Hindlimb muscle (tissue), 1 donor: ENCODE results near the gene APBA1. TPM values are rescaled to one million over a fixed set of nuclear protein-coding genes. Genes with fewer than 3 reads are reported as not detected.

Experiments
- DNase-seq: peaks from one replicate; pipeline ENCODE4 v3.0.0-alpha.2; 2013
- polyA plus RNA-seq: library from polyadenylated mRNA; unstranded; fragments of 120-200 nt; gene quantifications from one replicate; pipeline ENCODE4 v1.2.1, GENCODE V29; 2013; ENCODE audit not compliant: insufficient read length

The APBA1 gene
- polyA plus RNA-seq, 1 donor: 6.0 TPM

GRCh38 chr9:69578026-69578425 is 94.1 kb downstream of the APBA1 start:
- DNase-seq: no peak

DNA sequence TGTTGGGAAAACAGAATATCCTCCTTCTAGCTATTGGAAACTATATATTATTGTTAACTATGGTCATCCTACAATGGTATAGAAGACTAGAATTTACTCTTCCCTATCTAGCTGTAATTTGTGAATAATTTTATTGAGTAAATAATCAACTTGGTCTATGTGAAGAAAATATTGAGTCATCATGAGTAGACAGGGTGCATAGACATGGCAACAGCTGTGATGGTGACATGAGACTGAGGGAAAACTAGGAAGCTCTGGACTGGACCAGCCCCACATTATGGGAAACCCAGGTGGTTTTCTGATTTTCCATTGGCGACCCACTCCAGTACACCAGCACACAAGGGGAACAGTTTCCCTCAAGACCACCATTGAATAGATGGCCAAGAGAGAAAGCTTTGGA is 95.0 kb downstream of the APBA1 start:
- no peak for DNase-seq

DNA sequence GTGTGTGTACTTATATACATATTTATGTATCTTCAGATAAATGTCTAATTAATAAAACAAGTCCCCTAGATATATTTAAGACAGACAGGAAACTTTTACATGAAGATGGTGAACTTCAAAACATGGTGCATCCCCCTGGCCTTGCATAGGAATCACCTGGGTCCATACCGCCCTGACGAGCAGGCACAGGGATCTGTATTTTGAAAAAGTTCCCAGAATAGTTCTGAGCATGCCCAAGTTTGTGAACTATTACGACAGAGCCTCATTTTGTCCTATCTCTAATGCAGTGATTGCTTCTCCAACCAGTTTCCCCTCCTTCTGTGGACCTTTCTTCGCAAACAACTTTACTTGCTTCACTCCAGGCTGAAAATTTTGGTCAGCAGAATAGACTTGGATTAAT is 98.1 kb downstream of the APBA1 start:
- DNase-seq: no peak

- DNase-seq: no peak
Observed at GRCh38 chr9:69573651-69574050, 98.5 kb downstream of the APBA1 start.

DNA sequence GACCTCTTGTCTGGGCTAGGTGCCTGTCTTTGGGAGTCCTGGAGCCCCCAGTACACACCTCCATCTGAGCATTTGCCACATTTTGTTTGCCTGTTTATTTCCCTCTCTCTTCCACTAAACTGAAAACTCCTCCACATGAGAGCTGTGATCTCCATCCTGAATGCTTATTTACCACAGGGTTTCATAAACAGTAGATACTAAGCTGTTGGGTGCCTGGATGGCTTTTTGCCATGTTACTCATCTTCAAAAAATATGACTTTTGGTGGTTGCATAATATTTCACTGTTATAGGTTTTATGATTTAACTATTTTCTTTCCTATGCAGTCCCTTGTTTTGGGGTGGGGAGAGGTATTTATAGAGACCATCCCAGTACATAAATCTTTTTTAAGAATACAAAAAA is 99.6 kb downstream of the APBA1 start:
- no peak for DNase-seq

DNA sequence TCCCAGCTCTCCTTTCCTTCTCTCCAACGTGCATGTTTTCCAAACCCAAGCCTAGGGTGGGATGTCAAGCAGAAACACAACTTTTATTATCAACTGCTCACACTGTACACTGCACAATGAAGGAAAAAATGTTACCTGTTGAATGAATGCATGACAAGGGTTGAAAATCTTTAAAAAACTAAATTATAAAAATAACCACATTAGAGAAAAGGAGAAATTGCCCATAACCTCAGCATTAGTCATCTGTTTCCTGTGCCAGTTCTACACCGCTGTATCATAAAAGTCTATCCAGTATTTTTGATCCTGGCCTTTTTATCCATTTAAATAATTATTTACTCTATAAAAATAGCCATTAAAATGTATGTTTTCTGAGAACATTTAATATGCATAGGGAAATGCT is 101.1 kb downstream of the APBA1 start:
- DNase-seq: no peak

- no peak for DNase-seq
Observed at GRCh38 chr9:69569738-69570451, 102.3 kb downstream of the APBA1 start.

- no peak for DNase-seq
Observed at GRCh38 chr9:69564557-69564956, 107.6 kb downstream of the APBA1 start.

GRCh38 chr9:69559126-69559525 is 113.0 kb downstream of the APBA1 start:
- no peak for DNase-seq

GRCh38 chr9:69556707-69557106 is 115.5 kb downstream of the APBA1 start:
- no peak for DNase-seq

DNA sequence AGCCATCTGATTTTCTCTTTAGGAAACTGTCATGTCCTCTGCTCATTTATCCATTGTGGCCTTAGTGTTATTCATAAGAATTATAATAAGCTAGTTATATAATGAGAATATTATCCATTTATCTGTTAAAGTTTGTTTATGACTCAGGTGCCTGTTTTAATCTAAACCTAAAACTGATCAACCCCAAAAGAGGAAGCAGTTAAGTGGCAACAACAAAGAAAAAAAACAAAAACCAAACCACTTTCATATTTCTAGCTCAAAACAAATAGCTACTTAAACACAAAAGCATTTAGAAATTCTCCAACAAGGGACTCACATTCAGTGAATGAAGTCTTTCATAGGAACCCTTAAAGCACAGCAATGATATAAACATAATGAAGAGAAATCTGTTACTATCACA is 116.4 kb downstream of the APBA1 start:
- DNase-seq: no peak

DNA sequence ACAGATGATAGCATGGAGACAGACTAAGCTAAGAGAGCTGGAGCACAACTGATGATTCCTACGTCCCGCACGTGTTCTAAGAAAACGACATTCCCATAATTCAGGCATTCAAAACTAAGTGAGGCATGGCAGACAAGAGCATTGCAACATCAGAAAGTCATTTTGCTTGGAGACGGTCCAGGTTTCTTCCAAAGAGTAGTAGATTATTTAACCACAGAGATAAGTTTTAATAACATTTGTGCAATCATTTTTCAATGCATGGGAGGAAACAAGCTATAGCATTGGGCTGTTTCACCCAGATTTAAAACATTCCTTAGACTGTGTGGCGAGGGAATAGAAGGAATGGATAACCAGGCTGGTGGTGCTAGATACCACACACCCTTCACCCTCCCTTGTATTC is 117.2 kb downstream of the APBA1 start:
- no peak for DNase-seq

DNA sequence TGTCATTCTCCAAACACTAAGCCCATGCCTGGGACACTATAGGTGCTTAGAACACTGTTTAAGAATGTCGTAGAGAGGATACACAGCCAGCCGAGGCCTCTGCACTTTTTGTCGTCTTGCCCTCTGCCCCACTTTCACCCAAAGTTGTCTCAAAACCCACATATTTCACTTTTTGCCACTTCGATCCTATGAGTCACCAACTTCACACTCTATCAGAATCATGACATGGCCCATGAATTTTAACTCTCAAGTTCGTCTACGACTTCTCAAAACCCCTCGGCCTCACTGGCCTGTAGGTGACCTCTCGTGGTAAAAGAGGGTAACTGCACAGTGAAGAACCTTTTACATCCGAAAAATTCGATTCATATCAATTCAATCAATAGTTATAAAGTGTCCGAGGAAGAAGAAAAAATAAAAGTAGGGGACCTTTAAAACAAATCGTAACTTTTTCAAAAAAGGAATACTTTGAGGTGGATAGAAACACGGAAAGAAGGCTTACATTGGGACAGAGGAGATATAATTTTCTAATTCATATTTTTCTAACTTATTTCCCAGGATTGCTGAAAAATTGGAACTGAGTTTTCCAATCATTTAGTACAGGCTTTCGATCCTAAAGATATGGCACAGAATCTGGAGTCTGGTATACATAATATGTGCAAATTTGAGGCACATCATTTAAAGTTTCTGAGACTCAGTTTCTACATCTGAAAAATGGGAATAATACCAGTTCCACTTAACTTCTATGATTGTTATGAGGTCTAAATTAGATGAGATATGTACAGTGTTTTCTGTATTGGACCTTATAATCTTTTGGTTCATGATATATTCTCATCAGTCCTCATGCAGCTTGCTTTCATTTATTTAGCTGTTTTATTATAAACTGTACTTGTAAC is 122.6 kb downstream of the APBA1 start:
- no peak for DNase-seq

DNA sequence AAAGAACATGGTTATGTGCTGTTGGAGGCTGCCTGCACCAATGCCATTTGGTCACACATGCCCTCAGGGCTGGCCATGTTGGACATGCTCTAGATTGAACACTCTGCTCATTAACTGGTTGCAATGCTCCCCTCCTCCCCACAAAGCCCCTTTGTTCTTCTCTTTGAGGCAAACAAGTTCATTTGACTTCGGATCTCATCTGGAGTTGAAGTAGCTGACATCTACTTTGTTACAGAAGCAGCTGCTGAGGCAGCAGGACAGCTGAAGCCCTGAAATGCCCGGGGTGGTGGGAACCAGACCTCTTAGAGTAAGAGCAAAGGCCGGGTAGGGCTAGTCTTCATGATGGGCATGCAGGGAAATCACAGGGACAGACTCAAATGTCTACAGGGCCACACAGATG is 123.5 kb downstream of the APBA1 start:
- DNase-seq: no peak

- DNase-seq: no peak
Observed at GRCh38 chr9:69546265-69546664, 125.9 kb downstream of the APBA1 start.

DNA sequence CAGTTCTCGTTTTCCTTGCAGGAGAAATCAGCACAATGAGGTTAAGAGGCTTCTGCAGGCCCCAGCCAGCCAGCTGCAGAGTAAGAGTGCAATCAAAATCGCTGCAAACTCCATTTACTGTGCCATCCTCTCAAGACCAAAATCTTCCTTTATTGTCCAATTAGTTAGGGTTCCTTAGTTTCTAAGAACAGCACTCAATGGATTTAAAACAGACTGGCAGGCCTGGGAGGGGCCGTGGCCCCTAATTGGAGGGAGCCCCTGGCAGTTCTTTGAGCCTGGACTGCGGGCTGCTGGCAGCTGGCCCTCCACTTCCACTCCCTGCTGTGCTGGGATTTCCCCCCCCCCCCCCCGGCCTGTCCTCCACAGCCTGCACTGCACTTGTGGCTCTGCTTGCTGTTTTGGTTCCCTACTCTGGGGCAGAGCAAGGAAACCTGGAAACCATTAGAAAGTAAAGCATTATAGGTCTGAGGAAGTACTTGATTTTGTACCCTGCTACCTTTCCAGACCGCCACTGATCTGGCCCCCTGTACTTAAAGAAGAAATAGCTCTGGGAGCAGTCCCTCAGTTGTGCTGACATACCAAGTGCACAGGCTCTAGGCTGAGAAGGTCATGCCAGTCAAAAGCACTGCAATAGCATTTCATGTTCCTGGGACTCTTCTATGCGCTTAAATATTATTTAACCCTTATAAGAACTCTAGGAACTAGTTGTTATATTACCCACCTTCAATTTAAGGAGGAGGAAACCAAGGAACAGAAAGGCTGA is 129.0 kb downstream of the APBA1 start:
- DNase-seq: no peak

- DNase-seq: no peak
Observed at GRCh38 chr9:69542058-69542457, 130.1 kb downstream of the APBA1 start.

DNA sequence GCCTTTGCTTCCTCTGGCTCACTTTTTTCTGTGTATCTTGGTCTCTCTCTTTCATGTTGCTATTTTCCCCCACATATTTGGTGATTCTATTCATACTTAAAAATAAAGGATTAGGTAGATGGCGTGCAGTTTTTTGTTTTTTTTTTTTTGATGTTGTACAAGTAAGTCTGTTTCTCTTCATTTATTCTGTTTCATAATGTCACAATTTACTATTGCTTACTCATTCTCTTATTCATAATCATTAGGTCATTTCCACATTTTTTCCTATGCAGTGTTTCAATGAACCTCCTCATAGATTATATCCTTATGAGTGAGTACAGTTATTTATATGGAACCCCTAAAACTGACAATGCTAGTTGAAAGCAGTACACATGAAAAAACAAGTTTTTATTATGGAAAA is 136.3 kb downstream of the APBA1 start:
- DNase-seq: no peak

DNA sequence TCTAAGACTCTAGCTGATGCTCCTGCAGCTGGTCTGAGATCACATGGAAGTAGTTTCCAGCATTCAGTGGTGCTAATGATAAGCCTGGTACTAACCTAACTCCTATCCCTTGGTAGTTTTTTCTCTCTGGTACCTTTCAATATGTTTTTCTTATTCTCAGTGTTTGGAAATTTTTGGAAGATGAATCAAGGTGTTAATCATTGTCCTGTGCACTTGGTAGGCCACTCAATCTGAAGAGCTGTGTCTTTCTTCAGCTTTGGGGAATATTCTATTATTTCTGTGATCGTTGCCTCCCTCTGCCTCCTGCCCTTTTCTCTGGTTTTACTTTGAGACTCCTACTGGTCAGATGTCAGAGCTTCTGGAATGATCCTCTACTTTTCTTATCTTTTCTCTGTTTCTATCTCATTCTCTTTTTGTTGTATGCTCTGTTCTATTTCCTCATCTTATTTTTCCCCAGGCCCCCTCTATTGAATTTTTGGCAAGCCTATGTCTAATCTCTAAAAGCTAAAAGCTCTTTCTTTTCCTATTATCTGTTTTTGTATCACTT is 136.8 kb downstream of the APBA1 start:
- DNase-seq: no peak

DNA sequence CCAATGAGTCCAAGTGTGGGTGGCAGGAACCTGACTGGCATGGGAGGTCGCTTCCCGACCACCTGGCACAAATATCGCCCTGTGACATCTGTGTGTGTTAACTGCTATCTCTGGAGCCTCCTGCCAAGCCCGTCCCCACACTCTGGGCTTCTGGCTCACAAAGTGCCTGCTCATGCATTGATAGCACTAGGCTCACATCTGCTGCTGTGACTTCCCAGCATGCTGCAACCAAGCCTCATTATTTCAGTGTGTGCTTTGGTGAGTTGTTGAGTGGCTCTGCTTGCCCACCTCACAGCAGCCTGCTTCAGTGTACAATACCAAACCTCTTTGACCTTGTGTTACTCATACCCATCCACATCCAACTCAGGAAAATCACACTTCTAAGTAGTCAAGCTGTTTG is 139.8 kb downstream of the APBA1 start:
- DNase-seq: no peak

DNA sequence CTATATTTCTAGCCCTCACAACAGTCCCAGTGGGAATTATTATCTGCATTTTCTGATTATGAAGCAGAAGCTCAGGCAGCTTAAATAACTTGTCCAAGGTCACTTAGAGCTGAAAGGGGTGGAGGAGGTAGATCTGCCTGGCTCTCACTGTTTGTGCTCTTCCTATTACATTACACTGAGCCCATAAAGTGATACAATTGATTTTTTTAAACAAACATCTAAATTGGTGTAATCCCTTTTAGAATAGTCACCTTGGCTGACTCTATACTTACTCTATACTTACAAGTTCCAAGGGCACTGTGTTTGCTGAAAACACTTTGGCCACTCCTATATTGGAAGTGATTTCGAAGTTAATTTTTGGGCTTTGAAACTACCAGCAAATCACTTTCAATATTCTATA is 144.7 kb downstream of the APBA1 start:
- DNase-seq: no peak

DNA sequence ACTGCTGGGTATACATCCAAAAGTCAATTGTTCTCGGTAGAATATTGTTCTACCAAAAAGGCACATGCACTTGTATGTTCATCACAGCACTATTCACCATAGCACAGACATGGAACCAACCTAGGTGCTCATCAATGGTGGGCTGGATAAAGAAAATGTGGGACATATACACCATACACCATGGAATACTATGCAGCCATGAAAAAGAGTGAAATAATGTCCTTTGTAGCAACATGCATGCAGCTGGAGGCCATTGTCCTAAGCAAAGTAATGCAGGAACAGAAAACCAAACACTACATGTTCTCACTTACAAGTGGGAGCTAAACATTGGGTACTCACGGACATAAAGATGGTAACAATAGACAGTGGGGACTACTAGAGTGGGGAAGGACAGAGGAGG is 145.5 kb downstream of the APBA1 start:
- no peak for DNase-seq
